ENCODE measurements around the gene LRRC32.

The LRRC32 gene

DNA sequence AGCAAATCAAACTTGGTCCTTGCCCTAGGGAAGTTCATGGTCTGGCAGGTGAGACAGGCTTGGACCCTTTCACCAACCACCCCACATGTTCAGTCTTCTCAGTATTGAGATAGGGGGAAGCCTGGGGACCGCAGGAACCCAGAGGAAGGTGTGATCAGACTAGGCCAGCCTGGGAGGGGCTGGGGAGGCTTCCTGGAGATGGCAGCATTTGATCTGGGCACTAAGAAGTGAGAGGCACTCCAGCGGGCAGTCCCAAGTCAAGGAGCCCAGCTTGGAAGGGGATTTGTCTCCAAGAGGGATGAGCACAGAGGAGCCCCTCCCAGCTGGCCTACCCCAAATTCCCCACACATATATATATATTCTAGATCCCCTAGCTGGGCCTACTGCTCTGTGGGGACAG, 5.4 kb downstream of the LRRC32 start:
- DNase-seq (ENCODE audit: low read depth in 1 of 2, low spot score in 1 of 2): no peak

DNA sequence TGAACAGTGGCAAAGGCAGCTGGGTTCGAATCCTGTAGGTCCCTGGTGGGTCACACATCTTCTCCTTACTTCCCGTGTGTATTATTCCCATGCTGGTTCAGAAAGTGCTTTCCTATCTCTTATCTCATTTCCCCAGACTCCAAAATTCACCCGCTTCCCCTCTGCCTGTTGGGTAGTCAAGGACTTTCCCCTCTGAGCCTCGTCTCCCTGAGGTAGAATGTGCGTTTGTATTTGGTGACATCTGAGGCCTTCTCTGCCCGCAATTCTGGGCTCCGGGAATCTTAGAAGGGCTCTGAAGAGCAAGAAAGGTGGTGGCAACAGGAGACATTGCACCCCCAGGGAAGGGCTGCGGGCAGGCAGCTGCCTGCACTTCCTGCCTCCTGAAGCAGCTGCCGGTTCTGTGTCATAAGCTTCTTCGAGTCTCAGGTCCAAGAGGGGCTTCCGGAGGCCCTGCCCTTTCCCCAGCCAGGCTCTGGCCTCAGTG, 5.9 kb downstream of the LRRC32 start:
- DNase-seq (ENCODE audit: low read depth in 1 of 2, low spot score in 1 of 2): no peak

- no peak for DNase-seq (ENCODE audit: low read depth in 1 of 2, low spot score in 1 of 2)
These were observed 6.6 kb downstream of the LRRC32 start for GRCh38 chr11:76663912-76664440.

DNA sequence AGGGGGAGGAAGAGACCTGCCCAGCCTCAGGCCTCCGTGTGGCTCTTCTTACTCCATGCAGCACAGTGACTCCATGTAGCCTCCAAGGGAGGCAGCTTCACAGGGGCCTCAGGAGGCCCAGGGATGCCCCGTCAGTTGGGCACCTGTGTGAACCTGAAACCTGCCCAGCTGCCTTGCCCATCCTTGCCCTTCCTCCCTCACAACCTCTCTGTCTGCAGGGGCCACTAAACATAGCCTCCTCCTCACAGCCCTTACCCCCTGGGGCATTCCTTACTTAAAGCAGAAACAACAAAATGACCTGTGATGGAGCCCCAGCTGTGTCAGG, 7.1 kb downstream of the LRRC32 start:
- DNase-seq (ENCODE audit: low read depth in 1 of 2, low spot score in 1 of 2): no peak

- DNase-seq (ENCODE audit: low read depth in 1 of 2, low spot score in 1 of 2): no peak
These were observed 7.7 kb downstream of the LRRC32 start for GRCh38 chr11:76662656-76663485.

- no peak for DNase-seq (ENCODE audit: low read depth in 1 of 2, low spot score in 1 of 2)
These were observed 8.6 kb downstream of the LRRC32 start for GRCh38 chr11:76661834-76662434.

- no peak for DNase-seq (ENCODE audit: low read depth in 1 of 2, low spot score in 1 of 2)
These were observed 9.2 kb downstream of the LRRC32 start for GRCh38 chr11:76661306-76661751.

- DNase-seq (ENCODE audit: low read depth in 1 of 2, low spot score in 1 of 2): no peak
These were observed 9.8 kb downstream of the LRRC32 start for GRCh38 chr11:76660533-76661305.

DNA sequence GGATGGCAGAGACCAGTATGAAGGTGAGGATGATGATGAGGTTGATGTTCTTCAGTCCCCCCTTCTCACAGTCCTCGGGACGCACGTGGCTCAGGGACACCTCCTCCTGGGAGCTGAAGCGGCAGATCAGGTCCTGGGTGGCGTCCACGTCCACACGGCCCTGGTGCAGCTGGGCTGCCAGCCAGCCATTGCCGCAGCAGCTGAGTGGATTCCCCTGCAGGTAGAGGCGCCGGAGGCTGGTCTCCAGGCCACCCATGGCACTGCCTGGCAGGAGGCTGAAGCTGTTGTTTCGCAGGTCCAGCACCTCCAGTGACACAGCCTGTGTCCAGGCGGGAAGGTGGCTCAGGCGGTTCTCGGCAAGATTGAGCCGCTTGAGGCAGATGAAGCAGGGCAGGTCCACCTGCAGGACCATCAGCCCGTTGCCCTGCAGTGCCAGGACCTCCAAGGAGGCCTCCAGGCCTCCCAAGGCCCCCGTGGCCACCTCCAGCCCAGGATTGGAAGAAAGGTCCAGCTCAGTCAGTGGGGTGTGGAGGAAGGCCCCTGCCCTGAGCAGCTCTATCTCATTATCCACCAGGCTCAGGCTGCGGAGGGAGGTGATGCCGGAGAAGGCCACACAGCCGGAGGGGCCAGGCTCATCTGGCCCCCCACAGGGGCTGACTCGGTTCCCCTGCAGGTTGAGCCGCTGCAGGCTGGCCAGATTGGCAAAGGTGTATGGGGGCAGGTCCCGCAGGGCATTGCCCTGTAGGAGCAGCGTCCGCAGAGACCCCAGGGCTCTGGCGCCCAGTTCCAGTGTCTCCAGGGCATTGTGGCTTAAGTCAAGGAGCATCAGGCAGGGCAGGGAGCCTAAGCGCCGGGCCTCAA, 10.6 kb downstream of the LRRC32 start:
- no peak for DNase-seq (ENCODE audit: low read depth in 1 of 2, low spot score in 1 of 2)

- DNase-seq (ENCODE audit: low read depth in 1 of 2, low spot score in 1 of 2): no peak
These were observed 11.6 kb downstream of the LRRC32 start for GRCh38 chr11:76658651-76659650.

DNA sequence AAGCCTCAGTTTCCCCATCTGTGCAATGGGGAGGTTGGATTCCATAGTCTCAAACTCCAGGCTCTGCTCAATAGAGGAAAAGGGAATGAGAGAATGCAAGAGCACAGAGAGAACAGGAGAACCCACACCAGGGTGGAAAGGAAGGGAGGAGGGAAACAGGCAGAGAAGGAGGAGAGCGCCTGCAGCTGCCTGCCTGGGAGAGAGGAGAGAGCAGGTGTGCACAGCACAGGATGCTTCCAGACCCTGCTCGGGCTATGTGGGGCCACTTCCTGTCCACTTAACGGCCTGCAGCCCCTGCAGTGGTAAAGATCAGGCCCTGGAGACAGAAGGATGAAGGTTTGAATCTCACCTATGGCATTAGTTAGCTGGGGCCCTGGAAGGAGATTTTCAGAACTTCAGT, 12.3 kb downstream of the LRRC32 start:
- DNase-seq (ENCODE audit: low read depth in 1 of 2, low spot score in 1 of 2): no peak

DNA sequence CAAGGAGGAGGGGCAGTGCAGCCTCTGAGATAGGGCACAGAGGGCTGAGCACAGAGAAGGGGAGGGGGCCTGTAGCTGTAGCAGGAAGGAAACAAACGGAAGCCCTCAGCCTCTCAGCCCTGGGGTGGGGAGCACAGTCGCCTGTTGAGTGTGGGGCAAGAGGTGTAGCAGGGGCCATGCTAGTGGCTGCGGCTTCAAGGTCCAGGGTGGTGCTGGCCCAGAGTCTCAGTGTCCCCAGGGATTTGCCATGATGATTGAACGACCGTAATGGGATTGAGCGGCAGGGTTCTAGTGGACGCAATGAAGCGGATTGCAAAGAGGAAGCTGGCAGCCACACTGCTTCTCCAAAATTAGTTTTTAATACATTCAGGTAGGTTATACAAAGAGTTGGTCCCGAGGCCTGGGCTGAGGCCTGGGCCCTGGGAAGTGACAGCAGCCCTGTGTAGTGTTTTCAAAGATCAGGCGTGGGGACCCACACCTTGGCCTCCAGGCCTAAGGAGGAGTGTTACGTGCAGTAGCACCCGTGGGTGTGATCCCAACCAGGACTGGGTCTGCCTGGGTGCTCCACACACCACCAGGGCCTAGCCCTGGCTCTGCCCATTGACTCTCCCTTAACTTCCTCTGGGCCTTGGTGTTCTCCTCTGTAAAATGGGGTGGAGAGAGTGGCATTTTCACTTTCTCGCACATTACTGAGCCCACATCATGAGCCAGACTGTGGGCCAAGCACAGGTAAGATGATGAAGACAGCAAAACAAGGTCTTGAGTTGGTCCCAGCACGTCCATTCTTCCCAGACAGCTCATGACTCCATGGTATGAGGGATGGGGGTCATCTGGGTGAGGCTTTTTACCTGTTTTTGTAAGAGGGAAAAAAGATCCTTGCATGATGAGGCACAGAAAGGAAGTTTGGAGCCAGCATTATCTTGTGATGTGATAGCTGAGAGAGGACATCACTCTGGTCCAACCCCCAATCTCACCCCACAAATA, 13.1 kb downstream of the LRRC32 start:
- DNase-seq (ENCODE audit: low read depth in 1 of 2, low spot score in 1 of 2): no peak

- no peak for DNase-seq (ENCODE audit: low read depth in 1 of 2, low spot score in 1 of 2)
These were observed 13.9 kb downstream of the LRRC32 start for GRCh38 chr11:76656571-76657081.

DNA sequence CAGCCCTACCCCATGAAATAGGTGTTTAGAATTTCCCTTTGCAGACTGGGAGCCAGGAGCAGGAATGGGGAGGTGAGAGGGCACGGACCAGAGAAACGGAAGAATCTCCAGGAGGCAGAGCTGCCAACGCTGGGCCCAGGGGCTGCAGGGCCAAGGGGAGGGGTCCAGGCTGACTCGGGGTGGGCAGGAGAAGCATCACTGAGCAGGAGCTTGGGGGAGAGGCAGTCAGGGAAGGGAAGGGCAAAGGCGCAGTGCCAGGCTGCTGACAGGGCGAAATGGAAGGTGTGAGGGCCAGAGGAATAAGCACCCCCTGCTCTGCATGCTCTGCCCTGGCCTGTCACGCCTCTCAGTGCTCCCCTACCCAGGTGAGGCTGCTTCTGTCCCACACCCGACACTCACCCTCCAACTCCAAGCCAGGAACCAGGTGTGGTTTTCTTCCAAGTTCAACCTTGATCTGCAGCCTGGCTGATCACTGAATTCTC, 14.5 kb downstream of the LRRC32 start:
- no peak for DNase-seq (ENCODE audit: low read depth in 1 of 2, low spot score in 1 of 2)

GRCh38 chr11:76655501-76656049, 15.0 kb downstream of the LRRC32 start:
- DNase-seq (ENCODE audit: low read depth in 1 of 2, low spot score in 1 of 2): no peak

- DNase-seq (ENCODE audit: low read depth in 1 of 2, low spot score in 1 of 2): no peak
These were observed 15.6 kb downstream of the LRRC32 start for GRCh38 chr11:76654980-76655379.

DNA sequence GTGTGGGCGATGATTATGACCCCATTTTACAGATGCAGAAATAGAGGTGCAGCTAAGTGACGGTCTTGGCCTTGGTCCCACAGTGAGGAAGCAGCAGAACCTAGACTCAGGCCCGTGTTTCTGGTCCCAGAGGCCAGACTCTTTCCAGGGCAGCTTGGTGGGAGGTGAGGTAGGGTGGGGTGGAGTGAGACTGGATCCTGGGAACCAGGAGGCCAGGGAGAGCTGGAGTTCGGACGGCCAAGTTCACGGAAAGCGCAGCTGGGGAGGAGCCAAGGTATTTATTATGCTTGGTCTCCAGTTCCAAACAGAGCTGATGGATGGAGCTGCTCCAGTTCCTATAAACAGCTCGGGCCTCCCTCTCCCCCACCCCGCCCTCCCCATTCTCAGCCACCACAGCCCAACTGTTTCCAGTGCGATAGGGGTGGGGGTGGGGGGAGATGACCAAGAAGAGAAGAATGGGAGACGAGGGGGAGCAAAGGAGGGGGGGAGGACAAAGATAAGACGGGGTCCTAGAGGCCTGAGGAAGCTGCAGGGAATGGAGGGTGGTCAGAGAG, 16.2 kb downstream of the LRRC32 start:
- DNase-seq (ENCODE audit: low read depth in 1 of 2, low spot score in 1 of 2): no peak
